GM19023 (cell line): ENCODE measurements around the gene COX11.

Experiments used
- ATAC-seq: cut with Tn5 transposase; IDR thresholded peaks from one replicate; pipeline ENCODE4 v1.9.1; 2021; ENCODE audit warnings: mild to moderate bottlenecking, moderate library complexity; ENCODE audit not compliant: unreplicated experiment

The COX11 gene

DNA sequence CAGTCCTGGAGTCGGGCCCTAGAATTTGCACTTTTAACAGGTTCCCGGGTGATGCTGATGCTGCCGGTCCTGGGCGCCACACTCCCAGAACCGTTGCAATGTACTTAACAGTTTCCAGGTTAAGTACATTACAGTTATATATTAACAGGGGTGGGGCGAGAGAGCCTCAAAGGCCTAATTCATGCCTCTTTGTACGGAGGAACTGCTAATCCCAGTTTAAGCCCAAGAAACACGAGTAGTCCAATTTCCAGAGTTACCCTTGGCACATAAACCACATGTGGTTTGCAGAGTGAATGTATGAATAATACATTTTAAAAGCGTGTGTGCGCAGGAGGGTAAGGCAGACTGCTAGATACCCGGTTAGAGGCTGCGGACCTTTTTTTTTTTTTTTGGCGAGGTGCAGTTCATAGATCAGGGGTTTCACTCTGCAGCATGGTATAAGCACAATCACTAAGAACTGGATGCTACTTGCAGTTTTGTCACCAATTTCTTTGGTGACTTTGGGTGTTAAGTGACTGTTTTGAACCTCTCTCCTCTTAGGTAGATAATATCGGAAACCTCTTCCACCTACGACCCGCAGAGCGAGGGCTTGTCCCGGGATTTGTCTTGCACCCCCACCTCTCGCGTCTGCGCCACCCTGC is 713 bp downstream of the COX11 start:
- peak; percentile 23 for ATAC-seq

DNA sequence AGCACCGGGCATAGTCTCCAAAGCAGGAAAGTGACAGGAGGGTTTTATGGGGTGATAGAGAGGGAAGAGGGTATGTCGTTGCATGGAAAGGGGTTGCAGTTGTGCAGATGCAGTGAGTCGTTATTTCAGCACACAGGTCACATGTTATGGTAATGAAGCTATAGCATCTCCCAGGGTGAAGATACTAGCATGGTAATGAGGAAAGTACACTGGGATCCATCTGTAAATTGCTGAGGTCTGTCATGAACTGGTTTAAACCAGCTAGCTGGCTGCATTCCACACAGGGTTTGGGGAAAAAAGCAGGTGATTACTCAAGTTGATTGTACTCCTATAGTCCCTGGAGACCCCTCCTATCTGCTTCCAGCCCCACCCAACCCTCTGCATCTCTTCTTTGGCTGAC is 11.7 kb downstream of the COX11 start:
- no peak for ATAC-seq

DNA sequence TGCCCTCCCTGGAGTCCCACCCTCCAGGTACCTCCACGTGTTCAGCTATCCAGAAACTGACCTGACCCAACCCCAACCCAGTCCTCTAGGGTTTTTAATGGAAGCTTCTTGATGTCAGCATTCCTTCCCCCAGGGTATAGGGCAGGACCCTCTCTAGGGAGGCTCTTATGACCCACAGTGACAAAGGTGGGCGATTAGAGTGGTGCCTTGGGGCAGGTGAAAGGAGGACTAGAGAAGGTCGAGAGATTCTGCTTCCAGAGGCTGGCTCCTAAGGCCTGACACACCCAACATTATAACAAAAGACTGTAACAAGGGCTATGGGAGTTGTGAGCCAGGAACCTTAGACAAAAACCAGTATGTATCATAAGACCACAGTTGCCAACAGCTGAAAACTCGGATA is 17.2 kb downstream of the COX11 start:
- ATAC-seq = no peak

DNA sequence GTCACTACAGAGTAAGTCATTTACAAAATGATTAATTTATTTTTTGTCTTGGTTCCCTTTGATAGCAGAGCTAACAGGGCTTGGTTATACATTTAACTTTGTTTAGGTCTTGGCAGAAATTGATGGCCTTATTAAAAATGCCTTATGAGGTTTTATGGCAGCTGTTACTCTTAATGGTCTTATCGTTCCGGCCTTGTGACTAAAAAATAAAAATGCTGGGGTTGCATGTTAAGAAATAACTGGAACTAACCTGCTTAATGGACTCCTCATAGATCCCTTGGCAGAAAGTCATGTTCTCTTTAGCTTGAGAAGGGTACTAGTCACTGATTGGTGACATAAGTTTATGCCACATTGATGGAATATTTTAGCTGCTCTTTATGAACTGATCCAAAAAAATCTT is 18.3 kb downstream of the COX11 start:
- no peak for ATAC-seq

DNA sequence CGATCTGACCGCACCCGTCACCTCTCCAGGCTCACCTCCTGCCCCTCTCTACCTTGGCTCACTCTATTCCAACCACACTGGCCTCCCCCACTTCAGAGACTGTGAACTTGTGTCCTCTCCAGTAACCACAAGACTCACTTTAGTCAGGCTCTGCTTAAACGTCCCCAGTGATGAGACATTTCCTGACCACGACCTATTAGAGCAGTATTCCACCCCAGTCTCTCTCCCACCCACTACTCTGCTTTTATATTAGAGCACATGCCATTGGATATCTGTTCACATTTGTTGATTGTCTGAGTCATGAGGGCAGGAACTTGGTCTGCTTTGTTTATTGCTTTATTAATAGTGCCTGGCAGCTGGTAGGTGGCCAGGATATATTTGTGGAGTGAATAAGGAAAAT is 20.1 kb downstream of the COX11 start:
- ATAC-seq = no peak

- ATAC-seq = no peak
Observed at GRCh38 chr17:54947396-54947795, 21.1 kb downstream of the COX11 start.

- no peak for ATAC-seq
Observed at GRCh38 chr17:54945671-54946070, 22.8 kb downstream of the COX11 start.

GRCh38 chr17:54945231-54945630 is 23.2 kb downstream of the COX11 start:
- no peak for ATAC-seq

DNA sequence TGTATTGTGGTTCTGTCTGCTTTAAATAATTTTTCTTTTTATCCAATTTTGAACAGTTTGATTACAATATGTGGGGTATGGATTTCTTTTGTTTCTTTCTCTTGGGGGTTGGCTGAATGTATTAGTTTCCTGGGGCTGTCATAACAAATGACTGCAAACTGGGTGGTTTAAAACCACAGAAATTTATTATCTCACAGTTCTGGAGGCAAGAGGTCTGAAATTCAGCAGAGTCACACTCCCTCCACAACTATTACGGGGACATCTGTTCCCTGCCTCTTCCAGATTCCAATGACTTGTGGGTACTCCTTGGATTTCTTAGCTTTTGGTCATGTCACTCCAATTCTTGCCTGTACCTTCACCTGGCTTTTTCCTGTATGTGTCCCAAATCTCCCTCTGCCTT is 23.7 kb downstream of the COX11 start:
- no peak for ATAC-seq

DNA sequence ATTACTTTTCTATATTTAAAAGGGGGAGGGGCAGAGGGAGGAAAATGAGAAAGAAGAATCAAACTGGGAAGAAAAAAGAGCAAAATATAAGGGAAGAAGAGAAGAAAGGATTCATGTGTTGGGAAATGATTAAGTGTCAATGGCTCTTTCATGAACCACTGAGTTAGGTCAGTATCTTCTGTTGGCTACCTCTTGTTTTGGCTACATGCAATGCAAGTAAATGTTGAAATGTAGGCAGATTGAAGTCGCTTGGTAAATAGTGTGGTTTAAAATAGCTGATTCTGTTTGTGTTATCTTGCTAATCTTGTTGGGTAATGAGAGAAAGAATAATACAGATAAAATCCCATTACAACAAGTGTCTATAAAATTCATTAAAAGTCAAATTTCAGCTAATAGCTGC is 27.2 kb downstream of the COX11 start:
- no peak for ATAC-seq

DNA sequence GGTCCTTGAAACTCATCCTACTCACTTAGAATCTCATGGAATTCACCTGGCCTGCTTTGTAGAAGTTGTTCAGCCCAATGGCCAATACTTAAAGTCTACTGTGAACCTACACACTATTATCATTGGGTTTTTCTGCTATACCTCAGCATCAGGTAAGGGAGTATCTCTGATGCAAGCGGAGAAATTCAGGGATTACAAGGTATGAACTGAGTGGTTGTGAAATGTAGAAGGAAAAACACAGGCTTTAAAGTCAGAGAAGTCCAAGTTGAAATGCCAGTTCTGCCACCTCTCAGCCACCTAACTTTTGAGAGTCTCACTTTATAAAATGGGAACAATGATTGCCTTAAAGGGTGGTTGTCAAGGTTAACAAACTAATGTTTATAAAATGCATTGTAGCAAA is 31.0 kb downstream of the COX11 start:
- ATAC-seq = no peak

- no peak for ATAC-seq
Observed at GRCh38 chr17:54937018-54937417, 31.4 kb downstream of the COX11 start.

- no peak for ATAC-seq
Observed at GRCh38 chr17:54935471-54935870, 33.0 kb downstream of the COX11 start.

GRCh38 chr17:54933921-54934320 is 34.5 kb downstream of the COX11 start:
- no peak for ATAC-seq

GRCh38 chr17:54932711-54933110 is 35.7 kb downstream of the COX11 start:
- no peak for ATAC-seq

DNA sequence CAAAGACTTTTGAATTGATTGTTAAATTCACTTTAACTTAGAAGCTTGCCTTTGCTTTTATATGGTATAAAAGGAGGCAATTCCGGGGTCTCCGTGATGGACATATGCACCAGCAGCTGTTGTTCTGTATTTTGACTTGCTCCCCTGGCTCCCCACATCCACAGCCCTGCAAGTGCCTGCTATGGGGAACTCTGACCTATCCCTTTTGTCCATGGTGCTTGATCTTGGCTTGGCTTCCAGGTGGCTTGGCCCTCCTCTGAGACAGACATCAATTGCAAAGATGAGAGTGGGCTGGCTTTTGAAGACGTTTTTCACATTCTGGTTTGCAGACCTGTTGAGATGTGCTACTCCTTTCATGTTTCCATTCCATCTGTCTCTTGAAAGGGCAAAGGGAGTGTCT is 40.9 kb downstream of the COX11 start:
- ATAC-seq = no peak

DNA sequence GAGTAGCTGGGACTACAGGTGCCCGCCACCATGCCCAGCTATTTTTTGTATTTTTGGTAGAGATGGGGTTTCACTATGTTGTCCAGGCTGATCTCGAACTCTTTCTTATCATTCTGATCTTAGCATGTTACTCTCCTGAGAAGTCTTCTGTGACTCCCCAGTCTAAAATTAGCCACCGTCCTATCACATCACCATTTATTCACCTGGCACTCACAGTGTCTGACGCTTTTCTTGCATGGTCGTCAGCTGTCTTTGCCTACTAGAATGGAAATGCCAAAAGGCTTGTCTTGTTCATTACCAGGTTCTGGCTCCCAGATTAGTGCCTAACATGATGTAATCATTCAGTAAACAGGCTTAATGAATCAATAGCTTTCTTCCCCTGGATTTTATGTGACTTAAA is 44.0 kb downstream of the COX11 start:
- ATAC-seq = no peak

DNA sequence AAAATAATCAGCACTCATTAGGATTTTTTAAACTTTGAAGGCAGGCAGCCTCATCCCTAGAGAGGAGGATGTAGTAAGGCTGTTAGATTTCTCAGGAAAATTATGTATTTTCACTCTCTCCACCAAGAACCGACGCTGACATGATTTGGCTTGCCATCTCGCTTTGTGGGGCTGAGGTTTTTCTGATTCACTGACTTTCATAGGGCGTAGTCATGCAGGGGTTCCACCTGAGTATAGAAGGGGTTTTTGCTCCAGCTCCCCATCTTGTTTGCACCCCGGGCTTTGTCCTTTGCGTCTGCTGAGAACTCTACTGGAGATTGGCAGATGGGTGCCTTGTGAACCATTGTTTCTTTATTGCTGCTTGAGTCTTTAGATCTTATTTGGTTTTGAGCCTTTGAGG is 47.6 kb downstream of the COX11 start:
- no peak for ATAC-seq

DNA sequence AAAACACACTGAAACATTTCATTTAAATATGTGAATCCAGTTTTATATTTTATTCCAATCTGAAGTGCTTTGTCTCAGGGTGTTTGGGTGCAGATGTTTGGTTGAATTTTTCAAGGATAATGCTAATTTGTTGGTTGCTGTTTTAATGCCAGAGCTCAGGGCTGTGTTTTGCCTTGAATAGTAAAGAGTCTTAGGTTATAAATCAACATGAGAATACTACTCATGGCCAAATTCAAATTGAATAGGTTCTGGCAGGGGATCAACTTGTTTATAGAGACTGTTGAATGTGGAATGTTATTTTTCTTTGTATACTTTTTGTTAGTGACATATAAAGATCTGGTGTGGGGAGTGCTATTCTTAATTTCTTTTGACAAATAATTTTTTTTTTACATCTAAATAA is 49.0 kb downstream of the COX11 start:
- ATAC-seq = no peak

GRCh38 chr17:54916721-54917120 is 51.7 kb downstream of the COX11 start:
- no peak for ATAC-seq
